GM21390 (cell line): ENCODE results near the gene CPNE4.

ENCODE experiments used
- ATAC-seq: cut with Tn5 transposase; IDR thresholded peaks from one replicate; pipeline ENCODE4 v1.9.1; 2021; ENCODE audit not compliant: unreplicated experiment

CPNE4 gene

GRCh38 chr3:131744765-131745164, 290.0 kb downstream of the CPNE4 start:
- ATAC-seq = no peak

GRCh38 chr3:131743126-131743525, 291.7 kb downstream of the CPNE4 start:
- no peak for ATAC-seq

- ATAC-seq = no peak
These were observed 295.6 kb downstream of the CPNE4 start for GRCh38 chr3:131739211-131739610.

GRCh38 chr3:131738095-131738494, 296.7 kb downstream of the CPNE4 start:
- no peak for ATAC-seq

- ATAC-seq = no peak
These were observed 299.3 kb downstream of the CPNE4 start for GRCh38 chr3:131735544-131735943.

GRCh38 chr3:131735116-131735515, 299.7 kb downstream of the CPNE4 start:
- no peak for ATAC-seq

GRCh38 chr3:131733086-131733841, 301.6 kb downstream of the CPNE4 start:
- no peak for ATAC-seq

GRCh38 chr3:131731709-131732108, 303.1 kb downstream of the CPNE4 start:
- no peak for ATAC-seq

GRCh38 chr3:131730581-131730980, 304.2 kb downstream of the CPNE4 start:
- no peak for ATAC-seq

GRCh38 chr3:131729643-131730017, 305.2 kb downstream of the CPNE4 start:
- ATAC-seq = no peak

- ATAC-seq = no peak
These were observed 305.7 kb downstream of the CPNE4 start for GRCh38 chr3:131728898-131729642.

- no peak for ATAC-seq
These were observed 309.4 kb downstream of the CPNE4 start for GRCh38 chr3:131725414-131725813.

GRCh38 chr3:131723343-131723742, 311.5 kb downstream of the CPNE4 start:
- no peak for ATAC-seq

- ATAC-seq = no peak
These were observed 317.3 kb downstream of the CPNE4 start for GRCh38 chr3:131717493-131717892.

GRCh38 chr3:131716943-131717342, 317.9 kb downstream of the CPNE4 start:
- no peak for ATAC-seq

- ATAC-seq = no peak
These were observed 318.8 kb downstream of the CPNE4 start for GRCh38 chr3:131716007-131716406.

GRCh38 chr3:131714585-131715220, 320.1 kb downstream of the CPNE4 start:
- ATAC-seq = peak; percentile 89

GRCh38 chr3:131713416-131714123, 321.2 kb downstream of the CPNE4 start:
- ATAC-seq = no peak

GRCh38 chr3:131712662-131713061, 322.2 kb downstream of the CPNE4 start:
- no peak for ATAC-seq

- no peak for ATAC-seq
These were observed 323.6 kb downstream of the CPNE4 start for GRCh38 chr3:131711114-131711768.

GRCh38 chr3:131708241-131708640, 326.6 kb downstream of the CPNE4 start:
- no peak for ATAC-seq
